A673 (cell line): ENCODE measurements around the gene CTNNA1. TPM values are rescaled to one million over a fixed set of nuclear protein-coding genes. Genes with fewer than 3 reads are reported as not detected.

ENCODE experiments used
- BruUV-seq: library from RNA; stranded (reverse); fragments of 400-500 nt; replicated peaks from 2 replicates; lab custom pipeline; 2021; lab: Mats Ljungman, UMichigan
- CTCF ChIA-PET: fragments of 300-600 bp; sonication (Branson Sonifier 250); formaldehyde crosslinking; loops from one replicate; lab custom pipeline; 2022; ENCODE audit warnings: antibody characterized with exemption; lab: Charles Lee
- POLR2A ChIA-PET: fragments of 300-600 bp; sonication (Branson Sonifier 250); formaldehyde crosslinking; loops from one replicate; lab custom pipeline; 2022; ENCODE audit warnings: antibody characterized with exemption; ENCODE audit not compliant: low non-redundant PET; lab: Charles Lee
- DNase-seq: peaks from one replicate; pipeline ENCODE4 v3.0.0-alpha.2; 2015; ENCODE audit warnings: low spot score
- H3K27ac ChIP-seq: fragments of 200-600 bp; sonication (generic); 2 replicates; pipeline ENCODE4 v1.5.1; 2016; ENCODE audit warnings: mixed run types, low read depth, mild to moderate bottlenecking, mixed read lengths, antibody characterized with exemption, low read length; ENCODE audit not compliant: poor library complexity, severe bottlenecking
- H3K27me3 ChIP-seq: fragments of 200-600 bp; sonication (generic); replicated peaks from 2 replicates; pipeline ENCODE4 v1.6.1; 2017; ENCODE audit warnings: mixed run types, low read depth, mild to moderate bottlenecking, mixed read lengths, antibody characterized with exemption, low read length; ENCODE audit not compliant: insufficient read depth, poor library complexity
- H3K36me3 ChIP-seq: fragments of 200-600 bp; sonication (generic); 2 replicates; pipeline ENCODE4 v1.6.1; 2016; ENCODE audit warnings: mixed run types, mild to moderate bottlenecking, mixed read lengths, antibody characterized with exemption, low read length; ENCODE audit not compliant: insufficient read depth, poor library complexity, severe bottlenecking
- H3K4me1 ChIP-seq: fragments of 200-600 bp; sonication (generic); 2 replicates; pipeline ENCODE4 v1.6.1; 2017; ENCODE audit warnings: mixed run types, mild to moderate bottlenecking, mixed read lengths, antibody characterized with exemption, low read length; ENCODE audit not compliant: insufficient read depth, poor library complexity, severe bottlenecking
- H3K4me3 ChIP-seq: fragments of 200-600 bp; sonication (generic); 2 replicates; pipeline ENCODE4 v1.5.1; 2016; ENCODE audit warnings: low read depth, mixed run types, mild to moderate bottlenecking, mixed read lengths, low read length; ENCODE audit not compliant: poor library complexity, severe bottlenecking
- H3K9me3 ChIP-seq: fragments of 200-600 bp; sonication (generic); 2 replicates; pipeline ENCODE4 v1.6.1; 2016; ENCODE audit warnings: mixed run types, low read depth, mild to moderate bottlenecking, mixed read lengths, antibody characterized with exemption, low read length; ENCODE audit not compliant: poor library complexity, severe bottlenecking
- EZH2 ChIP-seq: fragments of 200-600 bp; sonication (generic); IDR thresholded peaks from 2 replicates; pipeline ENCODE4 v1.6.1; 2017; ENCODE audit warnings: borderline replicate concordance, low read depth, mild to moderate bottlenecking, mixed read lengths, antibody characterized with exemption, low read length; ENCODE audit not compliant: poor library complexity, severe bottlenecking
- intact Hi-C: fragments of 100-400 bp; cut with micrococcal nuclease; formaldehyde crosslinking; loops from one replicate; pipeline ENCODE4 v1.10.0; 2022; ENCODE audit not compliant: unreplicated experiment
- total RNA-seq: library from RNA; stranded (reverse); gene quantifications from 2 replicates; pipeline ENCODE4 v1.2.3, GENCODE V29; 2021
- TF ChIP-seq, protein P1 (sequence below): fragments of 300-800, 200-600 bp; sonication (generic); conservative IDR thresholded peaks from 2 replicates; pipeline ENCODE4 v1.5.1; 2017; ENCODE audit warnings: low read depth, mild to moderate bottlenecking, antibody characterized with exemption, low read length, moderate library complexity, mixed read lengths

The CTNNA1 gene
- total RNA-seq, 1 experiment from 2014 or later: 249 TPM

DNA sequence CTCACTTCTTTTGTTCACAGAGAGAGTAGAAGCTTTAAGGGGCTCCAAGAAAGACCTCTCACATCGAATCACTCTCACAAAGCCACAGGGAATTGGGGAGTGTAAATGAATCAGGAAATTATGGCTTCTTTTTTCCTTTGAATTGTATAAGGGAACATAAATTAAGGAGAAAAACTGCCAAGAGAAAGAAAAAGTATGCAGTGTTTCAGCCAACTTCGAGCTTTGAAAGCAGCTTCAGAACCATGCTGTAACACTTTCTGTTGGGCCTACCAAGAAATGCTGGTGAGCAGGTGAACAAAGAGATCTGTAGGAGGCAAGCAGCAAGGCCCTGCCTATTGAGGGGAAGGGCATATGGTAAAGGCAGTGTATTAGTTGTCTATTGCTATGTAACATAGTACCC is 33.4 kb upstream of the CTNNA1 start:
- Histone ChIP-seq H3K27ac (peak overlapping the region; percentile 55), H3K4me3 (no peak overlapping the region), H3K36me3 (no peaks in the 10 kb centered on the region), H3K9me3 (no peaks in the 10 kb centered on the region), H3K4me1 (peaks cover 15% of the 10 kb centered on the region), H3K27me3 (no peaks in the 10 kb centered on the region)
- CTCF ChIA-PET: no interaction called here
- no TSS peak for BruUV-seq
- no peak for TF ChIP-seq EZH2
- TF ChIP-seq, protein P1, sequence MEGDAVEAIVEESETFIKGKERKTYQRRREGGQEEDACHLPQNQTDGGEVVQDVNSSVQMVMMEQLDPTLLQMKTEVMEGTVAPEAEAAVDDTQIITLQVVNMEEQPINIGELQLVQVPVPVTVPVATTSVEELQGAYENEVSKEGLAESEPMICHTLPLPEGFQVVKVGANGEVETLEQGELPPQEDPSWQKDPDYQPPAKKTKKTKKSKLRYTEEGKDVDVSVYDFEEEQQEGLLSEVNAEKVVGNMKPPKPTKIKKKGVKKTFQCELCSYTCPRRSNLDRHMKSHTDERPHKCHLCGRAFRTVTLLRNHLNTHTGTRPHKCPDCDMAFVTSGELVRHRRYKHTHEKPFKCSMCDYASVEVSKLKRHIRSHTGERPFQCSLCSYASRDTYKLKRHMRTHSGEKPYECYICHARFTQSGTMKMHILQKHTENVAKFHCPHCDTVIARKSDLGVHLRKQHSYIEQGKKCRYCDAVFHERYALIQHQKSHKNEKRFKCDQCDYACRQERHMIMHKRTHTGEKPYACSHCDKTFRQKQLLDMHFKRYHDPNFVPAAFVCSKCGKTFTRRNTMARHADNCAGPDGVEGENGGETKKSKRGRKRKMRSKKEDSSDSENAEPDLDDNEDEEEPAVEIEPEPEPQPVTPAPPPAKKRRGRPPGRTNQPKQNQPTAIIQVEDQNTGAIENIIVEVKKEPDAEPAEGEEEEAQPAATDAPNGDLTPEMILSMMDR: no peak
- intact Hi-C loops: no loop called here
- POLR2A ChIA-PET: no interaction called here
- DNase-seq: no peak

- H3K9me3 ChIP-seq: no peaks in the 10 kb centered on the region
- no peaks in the 10 kb centered on the region for H3K36me3 ChIP-seq
- H3K27me3 ChIP-seq: no peaks in the 10 kb centered on the region
- intact Hi-C loops: no loop called here
- CTCF ChIA-PET: no interaction called here
- peaks cover 25% of the 10 kb centered on the region for H3K4me1 ChIP-seq
- POLR2A ChIA-PET: no interaction called here
- no peak for DNase-seq
- no TSS peak for BruUV-seq
- TF ChIP-seq, protein P1: no peak
- TF ChIP-seq EZH2: no peak
- no peak overlapping the region for H3K4me3 ChIP-seq
- no peak overlapping the region for H3K27ac ChIP-seq
Measured at GRCh38 chr5:138720840-138721239, 32.4 kb upstream of the CTNNA1 start.

- Histone ChIP-seq H3K4me3 (no peak overlapping the region), H3K4me1 (peaks cover 29% of the 10 kb centered on the region), H3K36me3 (no peaks in the 10 kb centered on the region), H3K27me3 (no peaks in the 10 kb centered on the region), H3K9me3 (no peaks in the 10 kb centered on the region), H3K27ac (no peak overlapping the region)
- POLR2A ChIA-PET: no interaction called here
- TF ChIP-seq EZH2: no peak
- TF ChIP-seq, protein P1: no peak
- intact Hi-C loops: no loop called here
- DNase-seq: no peak
- CTCF ChIA-PET: no interaction called here
- BruUV-seq: no TSS peak
Measured at GRCh38 chr5:138721979-138722378, 31.2 kb upstream of the CTNNA1 start.
